ENCODE measurements around the gene MAPK1. TPM values are rescaled to one million over a fixed set of nuclear protein-coding genes. Genes with fewer than 3 reads are reported as not detected.
A peak's percentile ranks its signal among the peaks of the same experiment; 100 is the strongest.
"Not testable (repeated sequence)": the region's sequence is repeated elsewhere in the genome, so short reads cannot be mapped to it uniquely, and the experiment has no call there.

The MAPK1 gene
- total RNA-seq, 1 donor: 46.3 TPM

- no peak overlapping the region for H3K4me3 ChIP-seq (ENCODE audit: insufficient read depth, low read length)
- peaks cover 38% of the 10 kb centered on the region for H3K36me3 ChIP-seq (ENCODE audit: insufficient read depth, low read length)
- no peak overlapping the region for H3K27ac ChIP-seq (ENCODE audit: low read depth, low read length)
- no peak overlapping the region for H2AFZ ChIP-seq (ENCODE audit: low read length)
- H4K20me1 ChIP-seq (ENCODE audit: insufficient read depth, low read length): peaks cover 2% of the 10 kb centered on the region
- H3K27me3 ChIP-seq (ENCODE audit: insufficient read depth, low read length): no peaks in the 10 kb centered on the region
- no peak overlapping the region for H3K4me2 ChIP-seq (ENCODE audit: insufficient read depth, low read length)
- no peaks in the 10 kb centered on the region for H3K9me3 ChIP-seq (ENCODE audit: low read depth, low read length)
- no peak for TF ChIP-seq CTCF (IDR thresholded peaks at IDR 0.05; ENCODE audit: extremely low read depth, low read depth, low read length)
- H3K4me1 ChIP-seq (ENCODE audit: insufficient read depth, low read length): peaks cover 4% of the 10 kb centered on the region
- peaks cover 42% of the 10 kb centered on the region for H3K79me2 ChIP-seq (ENCODE audit: insufficient read depth, low read length)
- no peak for DNase-seq (ENCODE audit: insufficient read length, low spot score, missing footprints)
Measured at GRCh38 chr22:21796863-21797262, 70.6 kb downstream of the MAPK1 start.

GRCh38 chr22:21796231-21796630 lies 71.2 kb downstream of the MAPK1 start:
- Histone ChIP-seq H2AFZ (ENCODE audit: low read length) (no peak overlapping the region), H3K27me3 (ENCODE audit: insufficient read depth, low read length) (no peaks in the 10 kb centered on the region), H3K27ac (ENCODE audit: low read depth, low read length) (no peak overlapping the region), H3K36me3 (ENCODE audit: insufficient read depth, low read length) (peaks cover 38% of the 10 kb centered on the region), H3K79me2 (ENCODE audit: insufficient read depth, low read length) (peaks cover 40% of the 10 kb centered on the region), H4K20me1 (ENCODE audit: insufficient read depth, low read length) (peaks cover 4% of the 10 kb centered on the region), H3K4me3 (ENCODE audit: insufficient read depth, low read length) (no peak overlapping the region), H3K9me3 (ENCODE audit: low read depth, low read length) (no peaks in the 10 kb centered on the region), H3K4me2 (ENCODE audit: insufficient read depth, low read length) (no peak overlapping the region), H3K4me1 (ENCODE audit: insufficient read depth, low read length) (peaks cover 10% of the 10 kb centered on the region)
- TF ChIP-seq CTCF (IDR thresholded peaks at IDR 0.05; ENCODE audit: extremely low read depth, low read depth, low read length): no peak
- DNase-seq (ENCODE audit: insufficient read length, low spot score, missing footprints): no peak

- not testable (repeated sequence) for DNase-seq (ENCODE audit: insufficient read length, low spot score, missing footprints); H3K27me3 ChIP-seq (ENCODE audit: insufficient read depth, low read length)
Measured at GRCh38 chr22:21793716-21794115, 73.7 kb downstream of the MAPK1 start.

GRCh38 chr22:21791635-21792625 lies 75.5 kb downstream of the MAPK1 start:
- peaks cover 12% of the 10 kb centered on the region for H3K4me1 ChIP-seq (ENCODE audit: insufficient read depth, low read length)
- no peak overlapping the region for H3K4me3 ChIP-seq (ENCODE audit: insufficient read depth, low read length)
- TF ChIP-seq CTCF (IDR thresholded peaks at IDR 0.05; ENCODE audit: extremely low read depth, low read depth, low read length): peak; percentile 25
- H3K79me2 ChIP-seq (ENCODE audit: insufficient read depth, low read length): peaks cover 20% of the 10 kb centered on the region
- peaks cover 4% of the 10 kb centered on the region for H4K20me1 ChIP-seq (ENCODE audit: insufficient read depth, low read length)
- H3K36me3 ChIP-seq (ENCODE audit: insufficient read depth, low read length): peaks cover 24% of the 10 kb centered on the region
- peak overlapping the region; percentile 18 for H3K4me2 ChIP-seq (ENCODE audit: insufficient read depth, low read length)
- no peak overlapping the region for H2AFZ ChIP-seq (ENCODE audit: low read length)
- H3K27me3 ChIP-seq (ENCODE audit: insufficient read depth, low read length): no peaks in the 10 kb centered on the region
- no peaks in the 10 kb centered on the region for H3K9me3 ChIP-seq (ENCODE audit: low read depth, low read length)
- DNase-seq (ENCODE audit: insufficient read length, low spot score, missing footprints): no peak
- peak overlapping the region; percentile 45 for H3K27ac ChIP-seq (ENCODE audit: low read depth, low read length)

More at GRCh38 chr22:21793716-21794115, 73.7 kb downstream of the MAPK1 start:
- not testable (repeated sequence) for H2AFZ ChIP-seq (ENCODE audit: low read length); H3K27ac ChIP-seq (ENCODE audit: low read depth, low read length); H3K4me3 ChIP-seq (ENCODE audit: insufficient read depth, low read length); H4K20me1 ChIP-seq (ENCODE audit: insufficient read depth, low read length); H3K9me3 ChIP-seq (ENCODE audit: low read depth, low read length); H3K4me2 ChIP-seq (ENCODE audit: insufficient read depth, low read length)
- Histone ChIP-seq H3K4me1 (ENCODE audit: insufficient read depth, low read length) (peaks cover 12% of the 10 kb centered on the region), H3K79me2 (ENCODE audit: insufficient read depth, low read length) (peaks cover 25% of the 10 kb centered on the region), H3K36me3 (ENCODE audit: insufficient read depth, low read length) (peaks cover 23% of the 10 kb centered on the region)

GRCh38 chr22:21790849-21791610 lies 76.4 kb downstream of the MAPK1 start:
- Histone ChIP-seq H3K27ac (ENCODE audit: low read depth, low read length) (peak overlapping the region; percentile 45), H3K4me1 (ENCODE audit: insufficient read depth, low read length) (peaks cover 12% of the 10 kb centered on the region), H3K36me3 (ENCODE audit: insufficient read depth, low read length) (peaks cover 23% of the 10 kb centered on the region), H3K79me2 (ENCODE audit: insufficient read depth, low read length) (peaks cover 13% of the 10 kb centered on the region)
- H3K9me3 ChIP-seq (ENCODE audit: low read depth, low read length); DNase-seq (ENCODE audit: insufficient read length, low spot score, missing footprints); H4K20me1 ChIP-seq (ENCODE audit: insufficient read depth, low read length); H3K4me2 ChIP-seq (ENCODE audit: insufficient read depth, low read length); H2AFZ ChIP-seq (ENCODE audit: low read length); H3K27me3 ChIP-seq (ENCODE audit: insufficient read depth, low read length); H3K4me3 ChIP-seq (ENCODE audit: insufficient read depth, low read length): not testable (repeated sequence)
